H9 (cell line): ENCODE measurements around the gene TNFSF4. TPM values are rescaled to one million over a fixed set of nuclear protein-coding genes. Genes with fewer than 3 reads are reported as not detected.

Experiments used
- DNase-seq: peaks from one replicate; pipeline ENCODE4 v3.0.0-alpha.2; 2017
- H2AFZ ChIP-seq: one replicate; pipeline ENCODE4 v1.6.1; 2013; ENCODE audit warnings: mild to moderate bottlenecking, low read length, control low read depth, moderate library complexity
- H2AK5ac ChIP-seq: 2 replicates; pipeline ENCODE4 v1.6.1; 2013; ENCODE audit warnings: low read length, control low read depth, mixed read lengths; ENCODE audit not compliant: insufficient read length
- H2BK120ac ChIP-seq: one replicate; pipeline ENCODE4 v1.6.1; 2013; ENCODE audit warnings: low read depth, mild to moderate bottlenecking, low read length, control low read depth, inconsistent platforms; ENCODE audit not compliant: poor library complexity, severe bottlenecking
- H2BK12ac ChIP-seq: 2 replicates; pipeline ENCODE4 v1.6.1; 2013; ENCODE audit warnings: low read length, control low read depth, mixed read lengths, low read depth; ENCODE audit not compliant: insufficient read length
- H2BK15ac ChIP-seq: 2 replicates; pipeline ENCODE4 v1.6.1; 2013; ENCODE audit warnings: low read depth, low read length, control low read depth
- H2BK20ac ChIP-seq: one replicate; pipeline ENCODE4 v1.6.1; 2013; ENCODE audit warnings: low read depth, mild to moderate bottlenecking, low read length, control low read depth, inconsistent platforms; ENCODE audit not compliant: poor library complexity, severe bottlenecking
- H2BK5ac ChIP-seq: 2 replicates; pipeline ENCODE4 v1.6.1; 2013; ENCODE audit warnings: low read length, control low read depth, mixed read lengths; ENCODE audit not compliant: insufficient read length
- H3K14ac ChIP-seq: 2 replicates; pipeline ENCODE4 v1.6.1; 2013; ENCODE audit warnings: low read length, control low read depth; ENCODE audit not compliant: insufficient read depth
- H3K18ac ChIP-seq: 2 replicates; pipeline ENCODE4 v1.6.1; 2013; ENCODE audit warnings: low read depth, mild to moderate bottlenecking, mixed read lengths, low read length, control low read depth; ENCODE audit not compliant: insufficient read length
- H3K23ac ChIP-seq: 2 replicates; pipeline ENCODE4 v1.6.1; 2013; ENCODE audit warnings: low read length, control low read depth, mixed read lengths, low read depth; ENCODE audit not compliant: insufficient read length
- H3K23me2 ChIP-seq: 2 replicates; pipeline ENCODE4 v1.6.1; 2013; ENCODE audit warnings: low read depth, mild to moderate bottlenecking, mixed read lengths, low read length, control low read depth; ENCODE audit not compliant: insufficient read length, poor library complexity, severe bottlenecking
- H3K27ac ChIP-seq: 2 replicates; pipeline ENCODE4 v1.5.1; 2013; ENCODE audit warnings: low read length, control low read depth, mixed read lengths, low read depth; ENCODE audit not compliant: insufficient read length
- H3K27me3 ChIP-seq: 2 replicates; pipeline ENCODE4 v1.6.1; 2013; ENCODE audit warnings: low read length, control low read depth, inconsistent platforms; ENCODE audit not compliant: insufficient read depth
- H3K4ac ChIP-seq: 2 replicates; pipeline ENCODE4 v1.6.1; 2013; ENCODE audit warnings: low read depth, mild to moderate bottlenecking, control low read depth, inconsistent platforms, low read length, moderate library complexity
- H3K4me1 ChIP-seq: 2 replicates; pipeline ENCODE4 v1.6.1; 2013; ENCODE audit warnings: low read length, control low read depth, inconsistent platforms; ENCODE audit not compliant: insufficient read depth
- H3K4me2 ChIP-seq: 2 replicates; pipeline ENCODE4 v1.6.1; 2013; ENCODE audit warnings: low read length, control low read depth, mixed read lengths; ENCODE audit not compliant: insufficient read length, insufficient read depth
- H3K56ac ChIP-seq: 2 replicates; pipeline ENCODE4 v1.6.1; 2013; ENCODE audit warnings: low read depth, mild to moderate bottlenecking, mixed read lengths, low read length, control low read depth; ENCODE audit not compliant: insufficient read length
- H3K79me1 ChIP-seq: 2 replicates; pipeline ENCODE4 v1.6.1; 2013; ENCODE audit warnings: low read depth, mild to moderate bottlenecking, moderate library complexity, low read length, control low read depth, inconsistent platforms; ENCODE audit not compliant: insufficient read depth, poor library complexity, severe bottlenecking
- H3K79me2 ChIP-seq: 2 replicates; pipeline ENCODE4 v1.6.1; 2013; ENCODE audit warnings: low read length, control low read depth, inconsistent platforms; ENCODE audit not compliant: insufficient read depth
- H3K9ac ChIP-seq: 2 replicates; pipeline ENCODE4 v1.6.1; 2013; ENCODE audit warnings: low read length, control low read depth, mixed read lengths; ENCODE audit not compliant: insufficient read length; ENCODE audit errors: extremely low read depth
- H3K9me3 ChIP-seq: one replicate; pipeline ENCODE4 v1.6.1; 2013; ENCODE audit warnings: low read depth, low read length, inconsistent platforms; ENCODE audit not compliant: control insufficient read depth
- H3T11ph ChIP-seq: one replicate; pipeline ENCODE4 v1.6.1; 2013; ENCODE audit warnings: mild to moderate bottlenecking, low read length, control low read depth, inconsistent platforms
- H4K20me1 ChIP-seq: one replicate; pipeline ENCODE4 v1.6.1; 2013; ENCODE audit not compliant: control insufficient read depth, insufficient read length, insufficient read depth
- H4K5ac ChIP-seq: 2 replicates; pipeline ENCODE4 v1.6.1; 2013; ENCODE audit warnings: low read depth, mild to moderate bottlenecking, mixed read lengths, low read length, control low read depth; ENCODE audit not compliant: insufficient read length
- H4K8ac ChIP-seq: replicated peaks from 2 replicates; pipeline ENCODE4 v1.6.1; 2013; ENCODE audit warnings: low read length, control low read depth, mixed read lengths, low read depth; ENCODE audit not compliant: insufficient read length
- H4K91ac ChIP-seq: 2 replicates; pipeline ENCODE4 v1.6.1; 2013; ENCODE audit warnings: low read depth, mild to moderate bottlenecking, moderate library complexity, mixed read lengths, low read length, control low read depth; ENCODE audit not compliant: insufficient read length
- H3K27ac Mint-ChIP-seq, 3 experiments: 2 replicates in 2 of 3; 3 replicates in 1 of 3; pipeline ENCODE4 v1.8.0; 2020 to 2021; ENCODE audit warnings: mixed read lengths in 3 of 3, mild to moderate bottlenecking in 1 of 3, moderate library complexity in 1 of 3
- H3K27me3 Mint-ChIP-seq: 2 replicates; pipeline ENCODE4 v1.8.0; 2021; ENCODE audit warnings: low read depth, mild to moderate bottlenecking, moderate library complexity, mixed read lengths
- H3K36me3 Mint-ChIP-seq, 3 experiments: 2 replicates in 2 of 3; 3 replicates in 1 of 3; pipeline ENCODE4 v1.8.0; 2020 to 2021; ENCODE audit warnings: low read depth in 3 of 3, mixed read lengths in 3 of 3; ENCODE audit not compliant: insufficient read depth in 1 of 3
- H3K4me1 Mint-ChIP-seq, 2 experiments: 2 replicates each; pipeline ENCODE4 v1.8.0; 2020; ENCODE audit warnings: mixed read lengths in 2 of 2
- H3K4me3 Mint-ChIP-seq, 2 experiments: 2 replicates in 1 of 2; 3 replicates in 1 of 2; pipeline ENCODE4 v1.8.0; 2020 to 2021; ENCODE audit warnings: mild to moderate bottlenecking in 2 of 2, mixed read lengths in 2 of 2, moderate library complexity in 1 of 2
- H3K9me3 Mint-ChIP-seq, 2 experiments: 2 replicates in 1 of 2; 3 replicates in 1 of 2; pipeline ENCODE4 v1.8.0; 2020; ENCODE audit warnings: mild to moderate bottlenecking in 2 of 2, mixed read lengths in 2 of 2, moderate library complexity in 1 of 2
- CTCF ChIP-seq: fragments of 200-600 bp; sonication (generic); conservative IDR thresholded peaks from 3 replicates; pipeline ENCODE4 v1.8.0; 2021; ENCODE audit warnings: antibody characterized with exemption, mild to moderate bottlenecking
- WGBS: extraction: QIAGEN DNeasy Blood & Tissue Kit; methylation state at CpG from one replicate; pipeline ENCODE4 v1.1.7; 2013; ENCODE audit warnings: missing lambda C conversion rate, low lambda C conversion rate, mixed read lengths; ENCODE audit not compliant: insufficient read length; ENCODE audit errors: extremely low coverage; 5-methylcytosine and 5-hydroxymethylcytosine counted together
- total RNA-seq: library from RNA; stranded (reverse); gene quantifications from 2 replicates; pipeline ENCODE4 v1.2.1, GENCODE V29; 2021

The TNFSF4 gene
- total RNA-seq, 1 experiment from 2014 or later: 0.28 TPM

- no CpG with 5 or more reads among the region's 2 CpGs for WGBS
- Histone ChIP-seq H3K4me2 (no peak overlapping the region), H3K9me3 (peaks cover 9% of the 10 kb centered on the region), H2BK5ac (no peak overlapping the region), H2BK120ac (no peak overlapping the region), H3K27me3 (no peaks in the 10 kb centered on the region), H3K4me1 (no peaks in the 10 kb centered on the region), H4K20me1 (no peaks in the 10 kb centered on the region), H2AK5ac (no peak overlapping the region), H3K79me1 (no peaks in the 10 kb centered on the region), H4K91ac (no peak overlapping the region), H2BK20ac (no peak overlapping the region), H3K9ac (no peak overlapping the region), H3K23me2 (no peaks in the 10 kb centered on the region), H3K4ac (no peak overlapping the region), H4K8ac (no peak overlapping the region), H3K79me2 (no peaks in the 10 kb centered on the region), H2AFZ (no peak overlapping the region), H2BK12ac (no peak overlapping the region), H3T11ph (no peak overlapping the region), H3K18ac (no peak overlapping the region), H2BK15ac (no peak overlapping the region), H4K5ac (no peak overlapping the region), H3K23ac (no peak overlapping the region), H3K14ac (no peak overlapping the region), H3K27ac (no peak overlapping the region), H3K56ac (no peak overlapping the region)
- Mint-ChIP-seq H3K4me1 (no peaks in the 10 kb centered on the region), H3K9me3 (peaks cover 38 to 43% of the 10 kb centered on the region in 2 experiments), H3K27ac (no peak overlapping the region), H3K27me3 (no peaks in the 10 kb centered on the region; the same call in 1 of the 2 replicates), H3K36me3 (peaks cover 13 to 30% (median 18%) of the 10 kb centered on the region in 3 experiments), H3K4me3 (no peak overlapping the region)
- no peak for TF ChIP-seq CTCF
- DNase-seq: no peak
Measured at GRCh38 chr1:173152598-173152997, 54.5 kb downstream of the TNFSF4 start.
